Duodenal mucosa (tissue), 2 donors: ENCODE data around the gene ATRIP.

Source experiments
- H3K27ac ChIP-seq: one replicate; pipeline ENCODE4 v1.7.0; 2013; ENCODE audit warnings: low read depth, low read length
- H3K27me3 ChIP-seq, 2 donors: one replicate each; pipeline ENCODE4 v1.7.0; 2013; ENCODE audit warnings: low read length in 2 of 2, control low read depth in 1 of 2; ENCODE audit not compliant: insufficient read depth in 2 of 2, control insufficient read depth in 1 of 2
- H3K36me3 ChIP-seq, 2 donors: one replicate each; pipeline ENCODE4 v1.7.0; 2013; ENCODE audit warnings: low read length in 2 of 2, control low read depth in 1 of 2; ENCODE audit not compliant: insufficient read depth in 2 of 2, control insufficient read depth in 1 of 2
- H3K4me1 ChIP-seq, 2 donors: one replicate each; pipeline ENCODE4 v1.7.0; 2013; ENCODE audit warnings: low read length in 2 of 2, control low read depth in 1 of 2; ENCODE audit not compliant: insufficient read depth in 2 of 2, control insufficient read depth in 1 of 2
- H3K4me3 ChIP-seq, 2 donors: one replicate each; pipeline ENCODE4 v1.7.0; 2013; ENCODE audit warnings: low read length in 2 of 2, low read depth in 1 of 2
- H3K9ac ChIP-seq, 2 donors: one replicate each; pipeline ENCODE4 v1.7.0; 2013; ENCODE audit warnings: low read length in 2 of 2, low read depth in 1 of 2
- H3K9me3 ChIP-seq, 2 donors: one replicate each; pipeline ENCODE4 v1.7.0; 2013; ENCODE audit warnings: low read length in 2 of 2, control low read depth in 1 of 2; ENCODE audit not compliant: control insufficient read depth in 1 of 2

The ATRIP gene

GRCh38 chr3:48416546-48416945, 30.0 kb upstream of the ATRIP start:
- Histone ChIP-seq H3K9me3 (no peaks in the 10 kb centered on the region), H3K9ac (no peak overlapping the region), H3K36me3 (peaks cover 55 to 81% of the 10 kb centered on the region in 2 donors), H3K4me3 (no peak overlapping the region), H3K27ac (no peak overlapping the region), H3K27me3 (no peaks in the 10 kb centered on the region), H3K4me1 (no peaks in the 10 kb centered on the region)

GRCh38 chr3:48417529-48418108, 28.9 kb upstream of the ATRIP start:
- Histone ChIP-seq H3K9me3 (no peaks in the 10 kb centered on the region), H3K4me1 (no peaks in the 10 kb centered on the region), H3K9ac (no peak overlapping the region), H3K36me3 (peaks cover 48 to 79% of the 10 kb centered on the region in 2 donors), H3K27ac (no peak overlapping the region), H3K4me3 (no peak overlapping the region), H3K27me3 (no peaks in the 10 kb centered on the region)

GRCh38 chr3:48418140-48418539, 28.4 kb upstream of the ATRIP start:
- no peaks in the 10 kb centered on the region for H3K27me3 ChIP-seq
- H3K4me3 ChIP-seq, result no peak overlapping the region
- peaks cover 48 to 74% of the 10 kb centered on the region in 2 donors for H3K36me3 ChIP-seq
- H3K4me1 ChIP-seq, result no peaks in the 10 kb centered on the region
- H3K9me3 ChIP-seq, result no peaks in the 10 kb centered on the region
- no peak overlapping the region for H3K9ac ChIP-seq
- no peak overlapping the region for H3K27ac ChIP-seq

GRCh38 chr3:48418651-48419050, 27.9 kb upstream of the ATRIP start:
- no peak overlapping the region for H3K9ac ChIP-seq
- H3K27ac ChIP-seq, result no peak overlapping the region
- peaks cover 45 to 69% of the 10 kb centered on the region in 2 donors for H3K36me3 ChIP-seq
- no peaks in the 10 kb centered on the region for H3K4me1 ChIP-seq
- no peak overlapping the region for H3K4me3 ChIP-seq
- H3K9me3 ChIP-seq, result no peaks in the 10 kb centered on the region
- H3K27me3 ChIP-seq, result no peaks in the 10 kb centered on the region

- Histone ChIP-seq H3K27me3 (no peaks in the 10 kb centered on the region), H3K9me3 (no peaks in the 10 kb centered on the region), H3K27ac (no peak overlapping the region), H3K9ac (no peak overlapping the region), H3K4me1 (no peaks in the 10 kb centered on the region), H3K4me3 (no peak overlapping the region), H3K36me3 (peaks cover 40 to 64% of the 10 kb centered on the region in 2 donors)
Observed at GRCh38 chr3:48419149-48419548, 27.4 kb upstream of the ATRIP start.

GRCh38 chr3:48419597-48419996, 26.9 kb upstream of the ATRIP start:
- H3K9me3 ChIP-seq, result no peaks in the 10 kb centered on the region
- H3K27me3 ChIP-seq, result no peaks in the 10 kb centered on the region
- no peaks in the 10 kb centered on the region for H3K4me1 ChIP-seq
- no peak overlapping the region for H3K27ac ChIP-seq
- H3K9ac ChIP-seq, result no peak overlapping the region
- peaks cover 37 to 59% of the 10 kb centered on the region in 2 donors for H3K36me3 ChIP-seq
- no peak overlapping the region for H3K4me3 ChIP-seq

- Histone ChIP-seq H3K27ac (no peak overlapping the region), H3K27me3 (no peaks in the 10 kb centered on the region), H3K9ac (no peak overlapping the region), H3K4me1 (peaks cover 4 to 6% of the 10 kb centered on the region in 2 donors), H3K4me3 (no peak overlapping the region), H3K9me3 (no peaks in the 10 kb centered on the region), H3K36me3 (peaks cover 30 to 50% of the 10 kb centered on the region in 2 donors)
Observed at GRCh38 chr3:48420561-48420960, 26.0 kb upstream of the ATRIP start.

GRCh38 chr3:48422272-48422671, 24.3 kb upstream of the ATRIP start:
- no peaks in the 10 kb centered on the region for H3K27me3 ChIP-seq
- peaks cover 15 to 21% of the 10 kb centered on the region in 2 donors for H3K4me1 ChIP-seq
- no peak overlapping the region for H3K27ac ChIP-seq
- H3K9ac ChIP-seq, result no peak overlapping the region
- H3K9me3 ChIP-seq, result no peaks in the 10 kb centered on the region
- H3K36me3 ChIP-seq, result peaks cover 19 to 33% of the 10 kb centered on the region in 2 donors
- no peak overlapping the region for H3K4me3 ChIP-seq

GRCh38 chr3:48422681-48423080, 23.9 kb upstream of the ATRIP start:
- H3K27ac ChIP-seq, result no peak overlapping the region
- no peak overlapping the region for H3K4me3 ChIP-seq
- no peak overlapping the region for H3K9ac ChIP-seq
- H3K36me3 ChIP-seq, result peaks cover 16 to 29% of the 10 kb centered on the region in 2 donors
- H3K9me3 ChIP-seq, result no peaks in the 10 kb centered on the region
- no peaks in the 10 kb centered on the region for H3K27me3 ChIP-seq
- H3K4me1 ChIP-seq, result peaks cover 19 to 25% of the 10 kb centered on the region in 2 donors

GRCh38 chr3:48423241-48423882, 23.2 kb upstream of the ATRIP start:
- H3K27me3 ChIP-seq, result no peaks in the 10 kb centered on the region
- H3K27ac ChIP-seq, result no peak overlapping the region
- no peaks in the 10 kb centered on the region for H3K9me3 ChIP-seq
- no peak overlapping the region for H3K4me3 ChIP-seq
- H3K9ac ChIP-seq, result no peak overlapping the region
- peaks cover 26 to 29% of the 10 kb centered on the region in 2 donors for H3K4me1 ChIP-seq
- H3K36me3 ChIP-seq, result peaks cover 10 to 23% of the 10 kb centered on the region in 2 donors
